HCT116 (cell line): ENCODE data around the gene RASSF5. TPM values are rescaled to one million over a fixed set of nuclear protein-coding genes. Genes with fewer than 3 reads are reported as not detected.

Source experiments
- ATAC-seq: fragments of 200-7000 bp; cut with Tn5 transposase; 2 replicates; pipeline ENCODE4 v1.9.1; 2020; ENCODE audit warnings: mild to moderate bottlenecking, moderate library complexity
- BruUV-seq: library from RNA; stranded (reverse); fragments of 400-500 nt; replicated peaks from 2 replicates; lab custom pipeline; 2021; lab: Mats Ljungman, UMichigan
- CTCF ChIA-PET: fragments of 300-600 bp; sonication (Branson Sonifier 250); formaldehyde crosslinking; loops from one replicate; lab custom pipeline; 2021; ENCODE audit warnings: antibody characterized with exemption; lab: Charles Lee
- POLR2A ChIA-PET: fragments of 300-600, 350-600 bp; sonication (Branson Sonifier 250); formaldehyde crosslinking; loops from one replicate; lab custom pipeline; 2021; ENCODE audit warnings: antibody characterized with exemption; lab: Charles Lee
- RAD21 ChIA-PET, 2 experiments: fragments of 300-600 bp; sonication (Branson Sonifier 250); formaldehyde crosslinking; loops; one replicate each; lab custom pipeline; 2023; ENCODE audit warnings: low total read pairs in 2 of 2; ENCODE audit not compliant: uncharacterized antibody in 2 of 2, unreplicated experiment in 2 of 2, low non-redundant PET in 1 of 2; lab: Charles Lee
- DNase-seq: peaks from one replicate; pipeline ENCODE4 v3.0.0-alpha.2; 2010; ENCODE audit warnings: low read depth, low spot score
- H2AFZ ChIP-seq: fragments of 200-600 bp; shearing (Covaris generic), sonication (generic); 2 replicates; pipeline ENCODE4 v1.6.1; 2017; ENCODE audit warnings: low read depth, mixed run types, mixed read lengths, antibody characterized with exemption, low read length; ENCODE audit not compliant: poor library complexity, severe bottlenecking
- H3K27ac ChIP-seq: 2 replicates; pipeline ENCODE4 v1.5.1; 2012; ENCODE audit warnings: low read depth, low read length
- H3K27me3 ChIP-seq: fragments of 200-600 bp; sonication (generic); 2 replicates; pipeline ENCODE4 v1.6.1; 2016; ENCODE audit warnings: mixed run types, low read length, mixed read lengths; ENCODE audit not compliant: insufficient read depth
- H3K36me3 ChIP-seq, 2 experiments: fragments of 200-500 bp in 1 of 2; fragments of 200-600 bp in 1 of 2; sonication (Bioruptor generic) in 1 of 2; sonication (generic) in 1 of 2; 2 replicates each; pipeline versions ENCODE4 v1.5.1 to v1.6.1; 2014 to 2016; ENCODE audit warnings: low read length in 2 of 2, inconsistent platforms in 1 of 2, mixed read lengths in 1 of 2, mixed run types in 1 of 2; ENCODE audit not compliant: insufficient read depth in 2 of 2, control insufficient read depth in 1 of 2
- H3K4me1 ChIP-seq, 2 experiments: fragments of 200-600 bp in 1 of 2; sonication (generic) in 1 of 2; 2 replicates each; pipeline versions ENCODE4 v1.5.1 to v1.6.1; 2012 to 2017; ENCODE audit warnings: low read length in 2 of 2, inconsistent platforms in 1 of 2, mild to moderate bottlenecking in 1 of 2, mixed read lengths in 1 of 2, mixed run types in 1 of 2, moderate library complexity in 1 of 2; ENCODE audit not compliant: insufficient read depth in 2 of 2, control insufficient read depth in 1 of 2
- H3K4me2 ChIP-seq: fragments of 200-600 bp; sonication (generic); 2 replicates; pipeline ENCODE4 v1.6.1; 2017; ENCODE audit warnings: mixed run types, low read length, mixed read lengths
- H3K4me3 ChIP-seq, 2 experiments: fragments of 200-600 bp in 1 of 2; sonication (generic) in 1 of 2; replicated peaks in 1 of 2; 2 replicates each; pipeline ENCODE4 v1.5.1; 2011 to 2016; ENCODE audit warnings: low read length in 2 of 2, control low read depth in 1 of 2, low read depth in 1 of 2, mild to moderate bottlenecking in 1 of 2, mixed read lengths in 1 of 2, mixed run types in 1 of 2
- H3K79me2 ChIP-seq: fragments of 200-600 bp; sonication (generic); 2 replicates; pipeline ENCODE4 v1.6.1; 2017; ENCODE audit warnings: mild to moderate bottlenecking, mixed run types, low read length, moderate library complexity, mixed read lengths; ENCODE audit not compliant: insufficient read depth
- H3K9ac ChIP-seq: fragments of 200-600 bp; sonication (generic); 2 replicates; pipeline ENCODE4 v1.6.1; 2016; ENCODE audit warnings: low read length, mixed read lengths
- H3K9me2 ChIP-seq: fragments of 200-600 bp; sonication (generic), shearing (Covaris generic); 2 replicates; pipeline ENCODE4 v1.6.1; 2017; ENCODE audit warnings: mixed run types, mild to moderate bottlenecking, moderate library complexity; ENCODE audit not compliant: insufficient read depth
- H3K9me3 ChIP-seq, 2 experiments: fragments of 200-500 bp in 1 of 2; fragments of 200-600 bp in 1 of 2; sonication (Bioruptor generic) in 1 of 2; sonication (generic) in 1 of 2; 2 replicates each; pipeline ENCODE4 v1.6.1; 2014 to 2017; ENCODE audit warnings: low read length in 2 of 2, mixed read lengths in 2 of 2, inconsistent platforms in 1 of 2, low read depth in 1 of 2, mild to moderate bottlenecking in 1 of 2, mixed run types in 1 of 2, moderate library complexity in 1 of 2; ENCODE audit not compliant: control insufficient read depth in 1 of 2, insufficient read depth in 1 of 2
- H4K20me1 ChIP-seq: fragments of 200-600 bp; sonication (generic), shearing (Covaris generic); 2 replicates; pipeline ENCODE4 v1.6.1; 2017; ENCODE audit warnings: mixed run types, mild to moderate bottlenecking, moderate library complexity; ENCODE audit not compliant: insufficient read depth
- CEBPB ChIP-seq: IDR thresholded peaks from 2 replicates; pipeline ENCODE4 v1.6.1; 2012; ENCODE audit warnings: low read depth
- ELF1 ChIP-seq: IDR thresholded peaks from 2 replicates; pipeline ENCODE4 v1.6.1; 2012; ENCODE audit warnings: low read depth, borderline replicate concordance
- FOSL1 ChIP-seq: IDR thresholded peaks from 2 replicates; pipeline ENCODE4 v1.6.1; 2012; ENCODE audit warnings: low read depth
- JUND ChIP-seq: IDR thresholded peaks from 2 replicates; pipeline ENCODE4 v1.6.1; 2012
- RAD21 ChIP-seq: IDR thresholded peaks from 2 replicates; pipeline ENCODE4 v1.6.1; 2012; ENCODE audit warnings: low read depth, mild to moderate bottlenecking
- SIN3A ChIP-seq: IDR thresholded peaks from 2 replicates; pipeline ENCODE4 v1.6.1; 2012; ENCODE audit warnings: low read depth
- SP1 ChIP-seq: IDR thresholded peaks from 2 replicates; pipeline ENCODE4 v1.6.1; 2012; ENCODE audit warnings: low read depth
- YY1 ChIP-seq: IDR thresholded peaks from 2 replicates; pipeline ENCODE4 v1.6.1; 2011; ENCODE audit warnings: low read length, low read depth, moderate library complexity, mild to moderate bottlenecking; ENCODE audit not compliant: insufficient replicate concordance; ENCODE audit errors: extremely low read depth
- ZNF274 ChIP-seq: fragments of 200-500 bp; sonication (Bioruptor generic); IDR thresholded peaks from 2 replicates; pipeline ENCODE4 v1.6.1; 2014; ENCODE audit warnings: mild to moderate bottlenecking, low read depth, low read length, inconsistent platforms
- intact Hi-C: fragments of 100-400 bp; cut with micrococcal nuclease; formaldehyde crosslinking; loops from 2 replicates; pipeline ENCODE4 v1.10.0; 2022
- total RNA-seq: library from RNA; stranded (reverse); gene quantifications from one replicate; pipeline ENCODE4 v1.2.1, GENCODE V29; 2021; ENCODE audit not compliant: unreplicated experiment
- TF ChIP-seq, protein P1 (sequence below): IDR thresholded peaks from 2 replicates; pipeline ENCODE4 v1.6.1; 2012; ENCODE audit warnings: low read depth
- TF ChIP-seq, protein P2 (sequence below), 3 experiments: fragments of 200-600 bp in 1 of 3; sonication (generic) in 1 of 3; IDR thresholded peaks in 2 of 3; conservative IDR thresholded peaks in 1 of 3; 2 replicates each; pipeline ENCODE4 v1.5.1; 2012 to 2017; ENCODE audit warnings: low read depth in 2 of 3, low read length in 2 of 3, antibody characterized with exemption in 1 of 3, borderline replicate concordance in 1 of 3, control low read depth in 1 of 3, mild to moderate bottlenecking in 1 of 3, mixed read lengths in 1 of 3, mixed run types in 1 of 3, moderate library complexity in 1 of 3; ENCODE audit not compliant: insufficient read depth in 1 of 3

Gene RASSF5
- total RNA-seq, 1 experiment from 2014 or later = 5.4 TPM

DNA sequence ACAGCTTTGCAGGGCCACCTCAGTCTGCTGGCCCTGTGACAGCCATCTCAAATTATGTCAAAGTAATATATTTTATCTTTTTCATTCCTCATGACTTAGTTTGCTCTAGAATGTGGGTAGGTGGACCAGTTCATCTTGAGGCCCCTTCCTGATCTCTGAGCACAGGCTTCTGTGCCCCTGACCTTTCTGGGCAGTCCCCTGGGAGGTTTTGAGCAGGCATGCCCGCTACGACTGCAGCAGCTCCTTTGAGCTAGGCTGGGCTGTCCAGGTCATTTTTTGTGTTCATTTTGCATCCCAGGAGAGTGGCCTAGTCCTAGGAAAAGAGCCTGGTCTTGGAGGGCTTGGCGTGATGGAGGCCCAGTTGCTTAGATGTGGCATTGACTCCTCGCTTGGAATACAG, 62.2 kb downstream of the RASSF5 start:
- Histone ChIP-seq H2AFZ (no peak overlapping the region), H3K27ac (no peak overlapping the region), H3K27me3 (no peaks in the 10 kb centered on the region), H3K4me2 (no peak overlapping the region), H4K20me1 (no peaks in the 10 kb centered on the region), H3K4me1 (no peaks in the 10 kb centered on the region), H3K4me3 (no peak overlapping the region), H3K9ac (no peak overlapping the region), H3K9me2 (no peaks in the 10 kb centered on the region), H3K9me3 (no peaks in the 10 kb centered on the region)
- no peak for ATAC-seq
- no peak for DNase-seq
- intact Hi-C loops = no loop called here
- CTCF ChIA-PET = no interaction called here
- POLR2A ChIA-PET = no interaction called here
- TF ChIP-seq, protein P1, sequence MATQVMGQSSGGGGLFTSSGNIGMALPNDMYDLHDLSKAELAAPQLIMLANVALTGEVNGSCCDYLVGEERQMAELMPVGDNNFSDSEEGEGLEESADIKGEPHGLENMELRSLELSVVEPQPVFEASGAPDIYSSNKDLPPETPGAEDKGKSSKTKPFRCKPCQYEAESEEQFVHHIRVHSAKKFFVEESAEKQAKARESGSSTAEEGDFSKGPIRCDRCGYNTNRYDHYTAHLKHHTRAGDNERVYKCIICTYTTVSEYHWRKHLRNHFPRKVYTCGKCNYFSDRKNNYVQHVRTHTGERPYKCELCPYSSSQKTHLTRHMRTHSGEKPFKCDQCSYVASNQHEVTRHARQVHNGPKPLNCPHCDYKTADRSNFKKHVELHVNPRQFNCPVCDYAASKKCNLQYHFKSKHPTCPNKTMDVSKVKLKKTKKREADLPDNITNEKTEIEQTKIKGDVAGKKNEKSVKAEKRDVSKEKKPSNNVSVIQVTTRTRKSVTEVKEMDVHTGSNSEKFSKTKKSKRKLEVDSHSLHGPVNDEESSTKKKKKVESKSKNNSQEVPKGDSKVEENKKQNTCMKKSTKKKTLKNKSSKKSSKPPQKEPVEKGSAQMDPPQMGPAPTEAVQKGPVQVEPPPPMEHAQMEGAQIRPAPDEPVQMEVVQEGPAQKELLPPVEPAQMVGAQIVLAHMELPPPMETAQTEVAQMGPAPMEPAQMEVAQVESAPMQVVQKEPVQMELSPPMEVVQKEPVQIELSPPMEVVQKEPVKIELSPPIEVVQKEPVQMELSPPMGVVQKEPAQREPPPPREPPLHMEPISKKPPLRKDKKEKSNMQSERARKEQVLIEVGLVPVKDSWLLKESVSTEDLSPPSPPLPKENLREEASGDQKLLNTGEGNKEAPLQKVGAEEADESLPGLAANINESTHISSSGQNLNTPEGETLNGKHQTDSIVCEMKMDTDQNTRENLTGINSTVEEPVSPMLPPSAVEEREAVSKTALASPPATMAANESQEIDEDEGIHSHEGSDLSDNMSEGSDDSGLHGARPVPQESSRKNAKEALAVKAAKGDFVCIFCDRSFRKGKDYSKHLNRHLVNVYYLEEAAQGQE = no peak
- no peak for TF ChIP-seq ELF1
- TF ChIP-seq CEBPB = no peak
- no peak for TF ChIP-seq JUND
- TF ChIP-seq YY1 = no peak
- no peak for TF ChIP-seq ZNF274
- TF ChIP-seq, protein P2, sequence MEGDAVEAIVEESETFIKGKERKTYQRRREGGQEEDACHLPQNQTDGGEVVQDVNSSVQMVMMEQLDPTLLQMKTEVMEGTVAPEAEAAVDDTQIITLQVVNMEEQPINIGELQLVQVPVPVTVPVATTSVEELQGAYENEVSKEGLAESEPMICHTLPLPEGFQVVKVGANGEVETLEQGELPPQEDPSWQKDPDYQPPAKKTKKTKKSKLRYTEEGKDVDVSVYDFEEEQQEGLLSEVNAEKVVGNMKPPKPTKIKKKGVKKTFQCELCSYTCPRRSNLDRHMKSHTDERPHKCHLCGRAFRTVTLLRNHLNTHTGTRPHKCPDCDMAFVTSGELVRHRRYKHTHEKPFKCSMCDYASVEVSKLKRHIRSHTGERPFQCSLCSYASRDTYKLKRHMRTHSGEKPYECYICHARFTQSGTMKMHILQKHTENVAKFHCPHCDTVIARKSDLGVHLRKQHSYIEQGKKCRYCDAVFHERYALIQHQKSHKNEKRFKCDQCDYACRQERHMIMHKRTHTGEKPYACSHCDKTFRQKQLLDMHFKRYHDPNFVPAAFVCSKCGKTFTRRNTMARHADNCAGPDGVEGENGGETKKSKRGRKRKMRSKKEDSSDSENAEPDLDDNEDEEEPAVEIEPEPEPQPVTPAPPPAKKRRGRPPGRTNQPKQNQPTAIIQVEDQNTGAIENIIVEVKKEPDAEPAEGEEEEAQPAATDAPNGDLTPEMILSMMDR (IDR thresholded peaks at IDR 0.05 in 2 of 3, conservative IDR thresholded peaks at IDR 0.05 in 1 of 3; ENCODE audit: borderline replicate concordance in 1 of 3, insufficient read depth in 1 of 3, low read depth in 2 of 3, low read length in 2 of 3) = no peak
- TF ChIP-seq FOSL1 = no peak
- no peak for TF ChIP-seq SIN3A
- no peak for TF ChIP-seq SP1
- no peak for TF ChIP-seq RAD21
- TF ChIP-seq, all 23 proteins: peak for 0
- RAD21 ChIA-PET = no interaction called here
- Histone ChIP-seq H3K79me2 (no peaks in the 10 kb centered on the region), H3K36me3 (no peaks in the 10 kb centered on the region)
- BruUV-seq = no TSS peak
